Measurements from ENCODE around the gene PSMC6. TPM values are rescaled to one million over a fixed set of nuclear protein-coding genes. Genes with fewer than 3 reads are reported as not detected.

PSMC6 gene
- total RNA-seq, 2 experiments from 2014 or later: 85.4 to 98.3 TPM

DNA sequence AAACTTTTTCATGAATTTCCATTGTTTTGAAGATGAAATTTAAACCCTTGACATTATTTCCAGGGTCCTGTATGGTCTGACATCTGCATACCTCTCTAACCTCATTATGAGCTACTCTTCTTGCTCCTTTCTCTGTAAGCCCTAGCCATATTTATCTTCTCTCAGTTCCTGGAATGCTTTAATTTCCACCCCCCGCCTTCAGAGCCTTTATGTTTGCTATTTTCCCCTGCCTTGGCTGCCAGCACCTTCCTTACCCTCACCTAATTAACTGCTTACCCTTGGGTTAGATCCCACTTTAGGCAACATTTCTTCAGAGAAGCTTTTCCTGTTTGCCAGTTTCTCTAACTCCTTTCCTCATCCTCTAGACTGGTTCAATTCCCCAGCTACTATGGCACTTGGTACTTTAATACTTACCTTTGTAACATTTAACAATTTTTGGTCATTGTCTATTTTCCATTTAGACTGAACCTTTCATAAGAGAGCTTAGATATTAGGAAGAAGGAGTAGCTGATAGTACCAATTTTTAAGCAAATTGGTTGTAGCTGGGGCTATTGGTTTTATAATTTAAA, 29.0 kb downstream of the PSMC6 start:
- H3K4me1 ChIP-seq (ENCODE audit: insufficient read depth, low read length, poor library complexity, severe bottlenecking): peaks cover 16% of the 10 kb centered on the region
- TF ChIP-seq EZH2phosphoT487 (IDR thresholded peaks at IDR 0.05; ENCODE audit: borderline replicate concordance, low read depth, low read length) (no peak), CTCF (conservative IDR thresholded peaks at IDR 0.05; ENCODE audit: low read length) (no peak)
- no peak overlapping the region for H2AFZ ChIP-seq (ENCODE audit: low read length)
- H3K4me3 ChIP-seq (ENCODE audit: low read depth, low read length, poor library complexity, severe bottlenecking): no peak overlapping the region
- H3K9me2 ChIP-seq (ENCODE audit: insufficient read depth, low read length): no peaks in the 10 kb centered on the region
- no peak overlapping the region for H3K4me2 ChIP-seq (ENCODE audit: low read length)
- H3K9me3 ChIP-seq (ENCODE audit: low read length): no peaks in the 10 kb centered on the region
- POLR2A ChIA-PET: interaction anchor here (0.6 to 1.5 kb wide), 12 partner anchors 8 to 1365 kb away, joined by 3 to 8 read pairs (median 4); no protein-coding TSS in a partner anchor
- intact Hi-C loops (cut with micrococcal nuclease; ENCODE audit: unreplicated experiment): no loop called here
- no peak for DNase-seq (ENCODE audit: low spot score)
- H4K20me1 ChIP-seq (ENCODE audit: insufficient read depth, low read length): no peaks in the 10 kb centered on the region
- no peak overlapping the region for H3K27ac ChIP-seq (ENCODE audit: low read depth, low read length, poor library complexity, severe bottlenecking)
- peaks cover 22% of the 10 kb centered on the region; the same call in 1 of the 2 replicates for H3K36me3 ChIP-seq (ENCODE audit: insufficient read depth, low read length)
- no TSS peak for BruUV-seq (replicated peaks)
- CTCF ChIA-PET (ENCODE audit: unreplicated experiment): no interaction called here
- H3K79me2 ChIP-seq (ENCODE audit: insufficient read depth, low read depth, low read length): peaks cover 34% of the 10 kb centered on the region

GRCh38 chr14:52738409-52738808, 31.4 kb downstream of the PSMC6 start:
- POLR2A ChIA-PET: interaction anchor here (1.0 kb wide), 1 partner anchor 15 kb away, joined by 5 read pairs; no protein-coding TSS in a partner anchor
- intact Hi-C loops (cut with micrococcal nuclease; ENCODE audit: unreplicated experiment): no loop called here

More at GRCh38 chr14:52738409-52738808, 31.4 kb downstream of the PSMC6 start:
- no peaks in the 10 kb centered on the region for H3K9me3 ChIP-seq (ENCODE audit: low read length)
- H2AFZ ChIP-seq (ENCODE audit: low read length): no peak overlapping the region
- H3K4me1 ChIP-seq (ENCODE audit: insufficient read depth, low read length, poor library complexity, severe bottlenecking): peaks cover 32% of the 10 kb centered on the region
- BruUV-seq (replicated peaks): no TSS peak
- H4K20me1 ChIP-seq (ENCODE audit: insufficient read depth, low read length): no peaks in the 10 kb centered on the region
- no peak overlapping the region for H3K4me2 ChIP-seq (ENCODE audit: low read length)
- no peak overlapping the region for H3K27ac ChIP-seq (ENCODE audit: low read depth, low read length, poor library complexity, severe bottlenecking)
- peaks cover 49% of the 10 kb centered on the region for H3K79me2 ChIP-seq (ENCODE audit: insufficient read depth, low read depth, low read length)
- no peaks in the 10 kb centered on the region for H3K9me2 ChIP-seq (ENCODE audit: insufficient read depth, low read length)
- DNase-seq (ENCODE audit: low spot score): no peak
- TF ChIP-seq CTCF (conservative IDR thresholded peaks at IDR 0.05; ENCODE audit: low read length) (no peak), EZH2phosphoT487 (IDR thresholded peaks at IDR 0.05; ENCODE audit: borderline replicate concordance, low read depth, low read length) (no peak)
- H3K36me3 ChIP-seq (ENCODE audit: insufficient read depth, low read length): peaks cover 15% of the 10 kb centered on the region; the same call in 1 of the 2 replicates
- no peak overlapping the region for H3K4me3 ChIP-seq (ENCODE audit: low read depth, low read length, poor library complexity, severe bottlenecking)
- CTCF ChIA-PET (ENCODE audit: unreplicated experiment): no interaction called here
